Neuronal stem cell (in vitro differentiated cells): ENCODE measurements around the gene PRR35.

Experiments
- DNase-seq: peaks from one replicate; pipeline ENCODE4 v3.0.0-alpha.2; 2013; ENCODE audit warnings: low spot score
- H2AFZ ChIP-seq: one replicate; pipeline ENCODE4 v1.6.1; 2013; ENCODE audit warnings: mild to moderate bottlenecking, low read length, inconsistent platforms
- H2AK5ac ChIP-seq: 2 replicates; pipeline ENCODE4 v1.6.1; 2013; ENCODE audit warnings: low read depth, mild to moderate bottlenecking, inconsistent platforms, low read length, moderate library complexity, mixed read lengths
- H2BK120ac ChIP-seq: 2 replicates; pipeline ENCODE4 v1.6.1; 2013; ENCODE audit warnings: low read depth, mild to moderate bottlenecking, inconsistent platforms, low read length, moderate library complexity, mixed read lengths
- H2BK12ac ChIP-seq: one replicate; pipeline ENCODE4 v1.6.1; 2013; ENCODE audit warnings: low read length, inconsistent platforms
- H2BK15ac ChIP-seq: 2 replicates; pipeline ENCODE4 v1.6.1; 2013; ENCODE audit warnings: mild to moderate bottlenecking, low read length, inconsistent platforms, mixed read lengths
- H2BK5ac ChIP-seq: one replicate; pipeline ENCODE4 v1.6.1; 2013; ENCODE audit warnings: inconsistent platforms, mild to moderate bottlenecking, low read length, moderate library complexity
- H3K14ac ChIP-seq: one replicate; pipeline ENCODE4 v1.6.1; 2013; ENCODE audit warnings: low read length, inconsistent platforms
- H3K18ac ChIP-seq: 2 replicates; pipeline ENCODE4 v1.6.1; 2013; ENCODE audit warnings: low read length, inconsistent platforms
- H3K23ac ChIP-seq: 2 replicates; pipeline ENCODE4 v1.6.1; 2013; ENCODE audit warnings: low read depth, mild to moderate bottlenecking, mixed read lengths, low read length, inconsistent platforms; ENCODE audit not compliant: poor library complexity
- H3K27ac ChIP-seq: replicated peaks from 3 replicates; pipeline ENCODE4 v1.5.1; 2013; ENCODE audit warnings: low read length, inconsistent platforms
- H3K27me3 ChIP-seq, 3 experiments: 2 replicates each; pipeline ENCODE4 v1.6.1; 2013; ENCODE audit warnings: low read length in 3 of 3, mild to moderate bottlenecking in 2 of 3, inconsistent platforms in 1 of 3, low read depth in 1 of 3, mixed read lengths in 1 of 3, moderate library complexity in 1 of 3; ENCODE audit not compliant: control insufficient read depth in 3 of 3, insufficient read depth in 3 of 3
- H3K36me3 ChIP-seq, 2 donors: replicated peaks in 1 of 2; 2 replicates each; pipeline ENCODE4 v1.6.1; 2013; ENCODE audit warnings: low read length in 2 of 2; ENCODE audit not compliant: control insufficient read depth in 2 of 2, insufficient read depth in 2 of 2
- H3K4ac ChIP-seq: 2 replicates; pipeline ENCODE4 v1.6.1; 2013; ENCODE audit warnings: inconsistent platforms, mild to moderate bottlenecking, low read length, moderate library complexity
- H3K4me1 ChIP-seq, 2 donors: 1 replicate in 1 of 2; 2 replicates in 1 of 2; pipeline ENCODE4 v1.6.1; 2013; ENCODE audit warnings: low read length in 2 of 2, low read depth in 1 of 2; ENCODE audit not compliant: control insufficient read depth in 2 of 2, insufficient read depth in 1 of 2
- H3K4me2 ChIP-seq: one replicate; pipeline ENCODE4 v1.6.1; 2013; ENCODE audit warnings: mild to moderate bottlenecking, low read length, inconsistent platforms; ENCODE audit not compliant: insufficient read depth, poor library complexity, severe bottlenecking
- H3K4me3 ChIP-seq, 2 donors: 2 replicates each; pipeline ENCODE4 v1.5.1; 2013; ENCODE audit warnings: low read length in 2 of 2, mild to moderate bottlenecking in 2 of 2, inconsistent platforms in 1 of 2, moderate library complexity in 1 of 2
- H3K79me1 ChIP-seq: one replicate; pipeline ENCODE4 v1.6.1; 2013; ENCODE audit warnings: low read depth, mild to moderate bottlenecking, inconsistent platforms, low read length, moderate library complexity
- H3K9ac ChIP-seq: one replicate; pipeline ENCODE4 v1.6.1; 2013; ENCODE audit warnings: mild to moderate bottlenecking, low read depth, low read length, inconsistent platforms; ENCODE audit not compliant: poor library complexity
- H3K9me3 ChIP-seq, 2 donors: replicated peaks in 1 of 2; 2 replicates each; pipeline versions ENCODE3 to v1.6.1; 2013; ENCODE audit warnings: low read length in 2 of 2, mild to moderate bottlenecking in 2 of 2, inconsistent platforms in 1 of 2, low read depth in 1 of 2, mixed read lengths in 1 of 2, moderate library complexity in 1 of 2; ENCODE audit not compliant: control insufficient read depth in 2 of 2, insufficient read depth in 1 of 2
- H4K8ac ChIP-seq: one replicate; pipeline ENCODE4 v1.6.1; 2013; ENCODE audit warnings: low read depth, mild to moderate bottlenecking, inconsistent platforms, low read length, moderate library complexity
- H4K91ac ChIP-seq: one replicate; pipeline ENCODE4 v1.6.1; 2013; ENCODE audit warnings: low read length, low read depth, mild to moderate bottlenecking, inconsistent platforms; ENCODE audit not compliant: poor library complexity
- WGBS, 2 donors: extraction: QIAGEN DNeasy Blood & Tissue Kit; methylation state at CpG; one replicate each; pipeline ENCODE4 v1.1.7; 2013; ENCODE audit warnings: missing lambda C conversion rate in 2 of 2, mixed read lengths in 1 of 2; ENCODE audit not compliant: insufficient read length in 2 of 2, insufficient replicate concordance in 1 of 2; ENCODE audit errors: extremely low coverage in 2 of 2; 5-methylcytosine and 5-hydroxymethylcytosine counted together

Gene PRR35

GRCh38 chr16:546909-547770 is 13.1 kb upstream of the PRR35 start:
- H2AFZ ChIP-seq, result no peak overlapping the region
- no peak overlapping the region for H2BK12ac ChIP-seq

GRCh38 chr16:548586-548985 is 11.6 kb upstream of the PRR35 start:
- H3K79me1 ChIP-seq, result peaks cover 18% of the 10 kb centered on the region
- no peak for DNase-seq
- peak overlapping the region in 1 of 2 donors; percentile 56 for H3K4me3 ChIP-seq
- H4K91ac ChIP-seq, result no peak overlapping the region
- no peaks in the 10 kb centered on the region for H3K27me3 ChIP-seq
- no peaks in the 10 kb centered on the region for H3K9me3 ChIP-seq
- H3K36me3 ChIP-seq, result peaks cover 3 to 24% of the 10 kb centered on the region in 2 donors
- H2BK120ac ChIP-seq, result no peak overlapping the region
- peak overlapping the region; percentile 89 for H3K23ac ChIP-seq
- H2AFZ ChIP-seq, result no peak overlapping the region
- H3K9ac ChIP-seq, result peak overlapping the region; percentile 44
- H2AK5ac ChIP-seq, result no peak overlapping the region
- H2BK12ac ChIP-seq, result no peak overlapping the region
- WGBS, 2 donors, result no CpG with 5 or more reads among the region's 21 CpGs
- H3K4me1 ChIP-seq, result no peaks in the 10 kb centered on the region
- H3K4ac ChIP-seq, result no peak overlapping the region
- H3K27ac ChIP-seq, result no peak overlapping the region
- peak overlapping the region; percentile 19 for H4K8ac ChIP-seq
- no peak overlapping the region for H2BK15ac ChIP-seq
- no peak overlapping the region for H3K14ac ChIP-seq
- no peak overlapping the region for H3K4me2 ChIP-seq
- H2BK5ac ChIP-seq, result no peak overlapping the region
- H3K18ac ChIP-seq, result no peak overlapping the region

More at GRCh38 chr16:546909-547770, 13.1 kb upstream of the PRR35 start:
- no peak overlapping the region for H3K4me3 ChIP-seq
- H3K9ac ChIP-seq, result peak overlapping the region; percentile 30
- no peak overlapping the region for H3K4ac ChIP-seq
- H2BK15ac ChIP-seq, result peak overlapping the region; percentile 55
- no peak overlapping the region for H3K27ac ChIP-seq
- peak overlapping the region; percentile 13 for H2BK5ac ChIP-seq
- H3K9me3 ChIP-seq, result no peaks in the 10 kb centered on the region
- WGBS, 2 donors, result no CpG with 5 or more reads among the region's 60 CpGs
- no peak for DNase-seq
- peaks cover 21% of the 10 kb centered on the region for H3K79me1 ChIP-seq
- H3K18ac ChIP-seq, result peak overlapping the region; percentile 13
- H3K14ac ChIP-seq, result no peak overlapping the region
- no peak overlapping the region for H3K4me2 ChIP-seq
- H2BK120ac ChIP-seq, result no peak overlapping the region
- no peak overlapping the region for H4K8ac ChIP-seq
- H3K4me1 ChIP-seq, result no peaks in the 10 kb centered on the region
- H2AK5ac ChIP-seq, result no peak overlapping the region
- peak overlapping the region; percentile 80 for H3K23ac ChIP-seq
- H3K36me3 ChIP-seq, result peaks cover 2 to 20% of the 10 kb centered on the region in 2 donors
- no peak overlapping the region for H4K91ac ChIP-seq
- no peaks in the 10 kb centered on the region for H3K27me3 ChIP-seq

GRCh38 chr16:549544-550263 is 10.5 kb upstream of the PRR35 start:
- H3K9me3 ChIP-seq, result no peaks in the 10 kb centered on the region
- no peak overlapping the region for H3K4me3 ChIP-seq
- no peak overlapping the region for H2BK120ac ChIP-seq
- H2BK15ac ChIP-seq, result no peak overlapping the region
- H3K18ac ChIP-seq, result no peak overlapping the region
- peaks cover 15% of the 10 kb centered on the region for H3K79me1 ChIP-seq
- H2BK5ac ChIP-seq, result peak overlapping the region; percentile 53
- no CpG with 5 or more reads among the region's 54 CpGs for WGBS, 2 donors
- H4K8ac ChIP-seq, result peak overlapping the region; percentile 65
- H3K14ac ChIP-seq, result peak overlapping the region; percentile 8
- peaks cover 3 to 24% of the 10 kb centered on the region in 2 donors for H3K36me3 ChIP-seq
- peak overlapping the region; percentile 43 for H3K23ac ChIP-seq
- no peaks in the 10 kb centered on the region for H3K27me3 ChIP-seq
- H3K4me2 ChIP-seq, result no peak overlapping the region
- H3K4ac ChIP-seq, result no peak overlapping the region
- DNase-seq, result no peak
- H4K91ac ChIP-seq, result peak overlapping the region; percentile 30
- H2AK5ac ChIP-seq, result no peak overlapping the region
- H3K27ac ChIP-seq, result no peak overlapping the region
- no peak overlapping the region for H2BK12ac ChIP-seq
- no peak overlapping the region for H3K9ac ChIP-seq
- no peak overlapping the region for H2AFZ ChIP-seq
- peaks cover 0 to 3% of the 10 kb centered on the region in 2 donors for H3K4me1 ChIP-seq

- no peak overlapping the region for H3K27ac ChIP-seq
- H2AFZ ChIP-seq, result no peak overlapping the region
- H3K36me3 ChIP-seq, result peaks cover 3 to 24% of the 10 kb centered on the region in 2 donors
- H2AK5ac ChIP-seq, result no peak overlapping the region
- peaks cover 15% of the 10 kb centered on the region for H3K79me1 ChIP-seq
- H3K4ac ChIP-seq, result no peak overlapping the region
- H3K9me3 ChIP-seq, result no peaks in the 10 kb centered on the region
- H3K23ac ChIP-seq, result peak overlapping the region; percentile 20
- no peak overlapping the region for H3K4me2 ChIP-seq
- no CpG with 5 or more reads among the region's 28 CpGs for WGBS, 2 donors
- H3K9ac ChIP-seq, result no peak overlapping the region
- no peak overlapping the region for H2BK5ac ChIP-seq
- H2BK12ac ChIP-seq, result no peak overlapping the region
- H2BK120ac ChIP-seq, result no peak overlapping the region
- no peak overlapping the region for H3K14ac ChIP-seq
- no peak overlapping the region for H2BK15ac ChIP-seq
- H3K27me3 ChIP-seq, result no peaks in the 10 kb centered on the region
- H3K4me1 ChIP-seq, result peaks cover 0 to 3% of the 10 kb centered on the region in 2 donors
- no peak overlapping the region for H4K91ac ChIP-seq
- no peak overlapping the region for H3K18ac ChIP-seq
- no peak overlapping the region for H4K8ac ChIP-seq
- H3K4me3 ChIP-seq, result no peak overlapping the region
- DNase-seq, result no peak
Measured at GRCh38 chr16:551210-551609, 9.0 kb upstream of the PRR35 start.
